C4-2B (cell line): ENCODE measurements around the gene NOL12.
A peak's percentile ranks its signal among the peaks of the same experiment; 100 is the strongest.

Experiments used
- H3K27ac ChIP-seq: fragments of 450-650 bp; 2 replicates; pipeline ENCODE4 v1.5.1; 2017
- CTCF ChIP-seq: fragments of 450-650 bp; conservative IDR thresholded peaks from 2 replicates; pipeline ENCODE4 v1.5.1; 2017; ENCODE audit warnings: mild to moderate bottlenecking
- ZFX ChIP-seq: fragments of 450-650 bp; IDR thresholded peaks from 2 replicates; pipeline ENCODE4 v1.6.1; 2017

Gene NOL12

GRCh38 chr22:37686002-37686982, at the start of gene NOL12:
Gene NOL12, plus strand, starts transcription at chr22:37686343. Its CDS starts 50 bp downstream, at chr22:37686393.
- H3K27ac ChIP-seq, result peak within 1 kb of the TSS; percentile 86
- peak; percentile 94; the same call in 1 of the 2 replicates for TF ChIP-seq ZFX
- TF ChIP-seq CTCF, result no peak

GRCh38 chr22:37636949-37637273, 49.2 kb upstream of the NOL12 start:
- H3K27ac ChIP-seq, result no peak overlapping the region
- no peak for TF ChIP-seq CTCF
- TF ChIP-seq ZFX, result no peak

GRCh38 chr22:37638391-37639069, 47.6 kb upstream of the NOL12 start:
- H3K27ac ChIP-seq, result peak overlapping the region; percentile 61
- no peak for TF ChIP-seq CTCF
- no peak for TF ChIP-seq ZFX

- TF ChIP-seq ZFX (no peak), CTCF (no peak)
- peak within 1 kb of the TSS; percentile 61 for H3K27ac ChIP-seq
Measured at GRCh38 chr22:37639070-37639760, 46.9 kb upstream of the NOL12 start, which contains the start of gene SH3BP1. Gene SH3BP1, plus strand, starts transcription at chr22:37639669. Its CDS starts 119 bp downstream, at chr22:37639788.

GRCh38 chr22:37639771-37640590, 46.2 kb upstream of the NOL12 start:
- H3K27ac ChIP-seq, result peak overlapping the region; percentile 61

More at GRCh38 chr22:37639771-37640590, 46.2 kb upstream of the NOL12 start:
- TF ChIP-seq CTCF (no peak), ZFX (no peak)
